GM21528 (cell line): ENCODE results near the gene SIK3.
"Not testable (repeated sequence)": the region's sequence is repeated elsewhere in the genome, so short reads cannot be mapped to it uniquely, and the experiment has no call there.

Experiments used
- ATAC-seq: cut with Tn5 transposase; IDR thresholded peaks from one replicate; pipeline ENCODE4 v1.9.1; 2021; ENCODE audit warnings: mild to moderate bottlenecking, moderate library complexity; ENCODE audit not compliant: unreplicated experiment, low FRiP score

Gene SIK3

DNA sequence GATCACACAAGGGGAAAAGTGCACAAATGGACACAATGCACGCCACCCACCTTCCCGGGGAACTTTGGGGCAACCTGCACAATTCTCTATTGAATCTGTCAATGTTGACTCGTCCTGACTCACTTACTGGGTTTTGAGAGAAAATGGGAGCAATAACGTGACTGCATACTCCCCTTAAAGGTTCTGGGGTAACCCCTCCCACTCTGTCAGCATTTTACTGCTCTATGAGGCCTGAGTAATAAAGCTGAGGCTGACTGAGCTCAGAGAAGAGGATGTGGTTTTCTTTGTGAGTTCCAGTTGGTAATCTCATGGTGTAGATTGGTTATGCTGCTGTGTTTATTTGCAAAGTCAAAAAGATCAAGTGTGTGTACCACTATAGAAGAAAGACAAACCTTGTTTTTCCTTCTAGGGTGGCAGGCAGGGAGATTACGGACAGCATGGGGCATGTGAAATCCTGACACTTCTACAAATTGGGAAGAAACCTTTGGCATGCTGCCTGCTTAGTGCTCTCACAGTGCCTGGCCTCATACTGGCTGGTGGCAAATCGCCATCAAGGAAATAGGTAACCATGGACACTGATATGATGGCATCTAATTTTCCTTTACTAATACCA, 244.7 kb downstream of the SIK3 start:
- peak; percentile 95 for ATAC-seq

DNA sequence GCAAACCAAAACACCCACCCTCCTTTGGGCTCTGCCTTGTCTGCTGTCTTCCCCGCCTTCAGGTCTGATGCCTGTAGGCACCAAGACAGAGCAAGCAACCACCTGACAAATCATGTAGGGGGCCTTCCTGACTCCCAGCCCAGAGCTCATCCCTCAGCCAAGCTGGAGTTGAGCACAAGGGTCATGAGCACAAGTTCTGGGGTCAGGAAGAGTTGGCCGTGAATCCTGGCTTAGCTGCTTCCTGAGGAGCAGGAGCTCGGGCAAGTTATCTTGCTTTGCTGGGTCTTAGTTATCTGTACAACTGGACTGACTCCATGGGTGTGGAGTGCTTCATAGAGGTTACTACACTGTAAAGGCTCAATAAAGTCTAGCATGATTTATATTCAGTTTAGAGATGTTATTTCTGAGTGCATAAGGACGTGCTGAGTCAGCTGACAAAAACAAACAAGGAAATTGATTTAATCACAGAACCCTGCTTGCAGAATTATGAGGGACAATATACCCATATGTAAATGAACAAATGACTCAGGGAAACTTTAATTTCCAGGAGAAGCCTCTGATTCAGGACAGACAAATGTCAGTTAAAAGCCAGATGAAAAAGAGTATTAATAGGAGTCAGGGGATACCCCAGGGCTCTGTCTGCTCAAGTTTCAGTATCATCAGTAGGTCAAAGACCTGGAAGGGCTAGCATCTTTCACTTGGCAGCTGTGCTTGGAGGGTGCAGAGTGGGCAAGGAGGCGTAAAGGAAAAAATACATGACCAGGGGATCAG, 245.8 kb downstream of the SIK3 start:
- no peak for ATAC-seq

DNA sequence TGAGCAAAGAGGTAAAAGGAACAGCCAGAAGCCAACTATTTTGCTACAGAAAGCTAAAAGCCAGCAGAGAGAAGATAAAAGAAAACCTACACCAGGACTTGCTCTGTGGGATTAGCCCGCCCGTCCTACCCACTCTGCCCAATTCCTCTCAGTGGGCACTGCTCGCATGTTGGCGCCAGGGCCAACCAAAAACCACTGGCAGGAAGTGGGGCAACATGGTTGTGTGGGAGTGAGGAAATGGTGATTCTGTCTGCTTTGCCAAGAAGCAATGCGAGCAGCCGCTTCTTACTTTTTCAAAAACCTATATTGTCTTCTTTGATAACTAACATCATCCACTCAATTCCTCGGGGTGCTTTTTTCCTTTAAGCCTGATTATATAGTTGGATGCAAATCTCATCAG, 246.6 kb downstream of the SIK3 start:
- ATAC-seq = no peak

DNA sequence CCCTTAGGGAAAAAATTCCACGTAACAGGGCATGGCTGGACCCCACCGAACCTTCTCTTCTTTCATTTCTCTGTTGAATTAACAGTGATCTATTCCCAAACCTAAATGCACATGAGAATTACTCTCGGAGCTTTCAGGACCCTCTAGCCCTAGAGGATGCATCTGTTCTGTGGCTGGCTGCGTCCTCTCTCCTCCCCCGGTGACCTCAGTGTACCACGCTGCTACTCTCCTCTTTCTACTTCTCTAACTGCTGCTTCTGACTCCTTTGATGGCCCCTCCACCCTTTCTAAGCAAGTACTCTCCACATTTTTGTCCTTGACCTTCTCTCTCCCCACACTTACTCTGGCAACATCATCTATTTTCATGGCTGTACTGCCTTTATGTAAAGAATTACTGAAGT, 248.7 kb downstream of the SIK3 start:
- no peak for ATAC-seq

DNA sequence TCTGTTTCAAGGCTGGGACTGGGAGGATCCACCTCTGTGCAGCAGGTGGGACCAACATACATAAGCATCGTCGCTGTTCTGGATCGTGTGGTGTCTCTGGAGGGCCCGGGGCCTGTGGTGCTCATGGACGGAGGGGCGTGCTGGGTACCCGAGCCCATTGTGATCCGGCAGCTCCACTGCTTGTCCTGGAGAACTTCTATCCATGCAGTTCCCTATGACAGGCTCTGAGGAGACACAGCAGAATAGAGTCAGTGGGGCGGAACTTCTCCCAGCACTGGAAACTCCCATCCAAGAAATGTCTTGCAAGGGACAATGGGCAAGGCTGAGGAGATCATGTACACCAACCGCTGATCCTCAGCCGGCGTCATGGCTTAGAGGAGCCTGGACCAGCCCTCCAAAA, 249.2 kb downstream of the SIK3 start:
- no peak for ATAC-seq

DNA sequence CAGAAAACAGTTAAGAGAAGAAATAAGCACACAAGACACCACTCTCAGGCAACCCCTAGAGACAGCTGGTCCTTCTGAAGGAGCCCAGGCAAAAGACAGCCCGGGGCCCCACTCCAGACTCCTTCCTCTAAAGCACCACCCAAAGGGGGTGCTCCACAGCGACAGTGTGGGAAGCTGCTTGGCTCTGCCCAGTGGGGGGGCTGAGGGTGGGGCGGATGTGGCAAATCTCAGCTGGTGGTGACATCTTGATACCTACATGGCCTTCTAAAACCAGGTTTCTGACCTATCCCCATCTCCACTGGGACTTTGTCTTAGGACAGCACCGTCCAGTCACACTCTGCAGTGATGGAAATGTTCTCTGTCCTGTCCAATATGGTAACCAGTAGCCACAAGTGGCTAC, 250.6 kb downstream of the SIK3 start:
- no peak for ATAC-seq

DNA sequence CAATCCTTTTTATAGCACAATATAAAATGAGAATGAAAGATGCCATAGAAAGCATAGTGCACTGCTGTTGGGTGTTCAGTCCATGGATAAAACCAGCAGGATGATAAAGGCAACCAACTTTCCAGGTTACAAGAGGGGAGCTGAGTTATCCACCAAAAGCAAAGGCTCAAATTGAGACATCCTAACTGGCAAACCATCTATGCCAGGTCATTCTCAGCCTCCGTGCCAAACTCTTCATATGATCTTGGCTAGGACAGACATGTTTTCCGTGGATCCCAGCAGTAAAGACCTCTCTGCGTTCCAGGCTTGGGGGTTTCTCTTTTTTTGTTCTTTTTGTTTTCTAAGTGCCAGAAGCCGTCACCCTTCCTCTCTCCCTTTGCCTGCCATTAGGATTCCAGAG, 253.5 kb downstream of the SIK3 start:
- ATAC-seq = no peak

DNA sequence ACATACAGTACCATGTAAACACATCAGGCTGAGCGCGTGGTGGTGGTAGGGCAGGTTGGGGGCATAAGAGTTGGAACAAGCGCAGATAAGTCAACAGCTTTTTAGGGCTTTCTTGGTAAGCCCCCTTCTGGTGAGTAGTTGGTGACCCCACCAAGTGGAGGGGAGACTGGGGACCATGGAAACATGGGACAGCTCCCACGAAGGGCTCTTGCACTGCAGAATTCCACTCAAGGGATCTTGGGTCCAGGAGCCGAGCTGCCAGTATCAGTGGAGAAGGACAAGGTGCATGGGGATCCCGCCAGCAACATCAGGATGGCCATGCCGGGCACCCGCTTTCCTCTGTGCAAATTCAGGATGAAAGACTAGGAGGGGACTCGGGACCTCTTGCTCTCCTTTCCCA, 254.6 kb downstream of the SIK3 start:
- no peak for ATAC-seq

DNA sequence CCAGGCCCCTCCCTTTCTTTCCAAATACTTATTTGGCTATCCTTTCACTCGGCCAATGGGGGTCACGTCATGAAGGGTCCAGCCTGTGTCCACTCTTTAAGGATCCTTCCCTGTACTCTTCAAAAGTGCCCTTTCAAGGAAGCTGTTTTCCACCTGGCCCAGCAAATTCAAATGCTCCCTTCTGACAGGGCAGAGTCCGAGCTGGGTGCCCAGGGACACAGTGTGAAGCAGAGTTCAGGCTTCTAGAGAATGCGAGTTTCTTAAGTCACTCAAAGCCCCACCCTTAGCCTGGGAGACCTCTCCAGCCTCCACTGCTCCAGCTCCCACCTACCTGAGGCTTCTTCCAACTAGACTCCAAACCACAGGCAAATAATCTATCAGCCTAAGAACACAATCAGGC, 255.3 kb downstream of the SIK3 start:
- no peak for ATAC-seq

DNA sequence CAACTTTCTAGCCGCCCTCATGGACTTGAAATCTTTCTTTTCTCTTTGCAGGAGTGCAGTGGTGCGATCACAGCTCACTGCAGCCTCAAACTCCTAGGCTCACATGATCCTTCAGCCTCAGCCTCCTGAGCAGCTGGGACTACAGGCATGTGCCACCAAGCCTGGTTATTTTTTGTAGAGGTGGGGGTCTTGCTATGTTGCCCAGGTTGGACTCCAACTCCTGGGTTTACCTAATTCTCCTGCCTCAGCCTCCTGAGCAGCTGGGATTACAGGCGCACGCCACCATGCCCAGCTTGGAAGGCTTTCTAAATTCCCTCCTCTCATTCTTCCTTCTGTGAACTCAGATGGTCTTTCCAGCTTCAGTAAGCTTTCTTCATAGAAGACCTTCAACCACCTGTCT, 256.1 kb downstream of the SIK3 start:
- no peak for ATAC-seq

DNA sequence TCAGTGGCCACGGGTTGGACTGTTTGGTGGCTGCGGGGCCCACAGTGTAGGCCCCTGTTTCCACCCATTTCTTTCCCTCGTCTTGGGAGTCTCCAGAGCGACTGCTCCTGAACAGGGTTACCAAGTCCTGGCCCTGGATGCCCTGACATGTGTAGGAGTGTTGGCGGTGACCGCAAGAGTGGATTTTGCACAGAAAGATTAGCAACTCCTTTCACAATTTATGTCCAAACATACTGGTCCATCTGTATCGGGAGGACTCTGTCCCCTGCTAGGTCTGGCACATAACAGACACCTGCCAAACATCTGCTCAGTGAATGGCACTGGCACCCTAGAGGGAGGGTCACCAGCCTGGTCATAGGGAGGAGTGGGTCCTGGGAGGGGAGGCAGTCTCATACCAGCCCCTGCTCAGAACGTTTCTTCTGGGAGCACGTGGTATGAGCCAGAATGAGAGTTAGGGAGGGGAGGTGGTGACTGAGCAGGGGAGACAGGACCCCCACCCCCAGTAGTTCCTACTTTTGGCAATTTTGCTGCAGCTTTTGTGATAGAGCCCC, 257.4 kb downstream of the SIK3 start:
- ATAC-seq = no peak

DNA sequence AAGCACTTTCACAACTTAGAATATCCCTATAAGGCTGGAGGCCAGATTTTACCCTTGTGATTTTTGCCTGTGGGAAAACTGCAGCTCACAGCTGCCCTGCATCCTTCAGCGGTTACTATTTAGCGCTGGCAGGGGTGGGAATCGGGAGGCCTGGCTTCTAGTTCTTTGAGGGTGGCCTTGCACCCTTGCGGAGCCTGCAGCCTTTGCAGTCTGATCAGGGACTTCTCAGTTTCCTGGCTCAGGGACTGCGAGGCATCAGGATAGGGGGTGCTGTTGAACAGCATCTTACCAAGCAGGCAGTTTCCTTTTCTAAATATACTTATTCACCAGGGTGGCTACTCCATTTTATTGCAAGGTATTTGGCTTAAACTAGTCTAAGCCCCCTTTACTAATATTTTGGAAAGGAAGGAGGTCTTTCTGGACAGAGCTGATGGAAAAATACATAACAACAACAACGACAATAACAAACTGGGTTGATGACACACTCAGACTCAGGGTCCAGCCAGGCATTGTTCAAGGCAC, 257.9 kb downstream of the SIK3 start:
- ATAC-seq = no peak

DNA sequence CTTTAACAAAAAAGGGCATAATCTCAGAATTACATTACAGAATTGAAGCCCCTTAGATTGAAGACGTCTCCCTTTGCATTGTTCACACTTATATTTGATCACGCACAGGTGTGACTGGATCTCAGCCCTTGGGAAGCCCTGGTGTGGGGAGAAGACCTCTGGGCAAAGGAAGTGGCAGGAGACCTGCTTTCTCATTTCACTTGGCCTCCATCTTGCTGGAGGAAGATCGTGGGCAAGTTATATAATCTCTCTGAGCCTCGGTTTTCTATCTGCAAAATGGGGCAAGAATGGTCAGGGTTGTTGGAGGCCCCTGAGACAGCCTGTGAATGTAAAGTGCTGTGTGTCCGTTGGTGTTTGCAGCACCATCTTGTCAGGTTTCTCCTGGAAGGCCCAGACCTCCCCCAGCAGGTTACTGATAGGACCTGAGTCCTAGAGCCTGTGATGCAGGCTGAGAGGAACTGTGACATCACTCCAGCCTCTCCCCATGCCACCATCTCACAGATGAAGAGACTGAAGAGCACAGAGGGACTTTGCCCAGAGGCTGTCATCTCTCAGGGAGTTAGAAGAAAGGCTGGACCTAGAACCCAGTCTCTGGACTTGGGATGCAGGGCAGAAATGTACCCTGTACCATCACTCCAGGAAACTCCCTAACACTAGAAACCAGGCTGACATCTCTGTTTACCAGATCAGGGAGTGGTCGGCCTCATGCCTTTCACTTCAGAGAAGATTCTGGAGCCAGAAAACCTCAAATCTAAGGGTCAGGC, 259.7 kb downstream of the SIK3 start:
- ATAC-seq = no peak

DNA sequence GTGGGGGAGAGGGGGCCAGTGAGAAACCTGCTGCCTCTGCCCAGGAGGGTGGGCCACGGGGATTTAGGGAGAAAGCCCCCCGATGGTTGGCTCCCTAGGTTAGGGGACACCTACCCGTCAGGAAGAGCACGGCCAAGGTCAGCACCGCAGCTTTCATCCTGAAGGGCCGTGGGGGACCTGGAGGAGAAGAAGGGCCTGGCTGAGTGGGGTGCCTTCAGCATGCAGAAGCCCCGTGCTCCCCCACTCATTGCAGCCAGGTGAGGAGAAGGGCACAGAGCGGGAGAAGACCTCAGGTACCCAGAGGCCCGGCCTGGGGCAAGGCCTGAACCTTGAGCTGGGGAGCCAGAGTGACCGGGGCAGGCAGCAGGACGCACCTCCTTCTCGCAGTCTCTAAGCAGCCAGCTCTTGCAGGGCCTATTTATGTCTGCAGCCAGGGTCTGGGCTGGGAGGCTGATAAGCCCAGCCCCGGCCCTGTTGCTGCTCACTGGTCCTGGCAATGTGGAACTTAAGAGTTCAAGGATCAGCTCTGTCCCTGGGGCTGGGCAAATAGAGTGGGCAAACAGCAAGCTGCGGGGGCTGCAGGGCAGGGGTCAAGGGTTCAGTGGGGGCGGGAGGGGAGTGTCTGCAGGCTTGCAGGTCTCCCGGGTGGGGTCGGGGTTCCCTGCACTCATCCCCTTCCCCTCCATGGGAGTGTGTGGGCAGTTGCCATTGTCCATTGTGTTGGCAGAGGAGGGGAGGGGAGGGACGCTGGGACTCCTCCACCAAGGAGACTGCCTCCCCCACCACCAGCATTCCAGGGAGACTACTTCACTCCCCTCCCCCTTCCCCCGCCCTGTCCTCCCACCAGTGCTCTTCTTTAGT, 260.8 kb downstream of the SIK3 start, which contains the start of gene APOA1:
TSS of gene APOA1 (minus strand) at position 392 of the 861 bp plus-strand sequence. CDS start at position 157, 235 bp downstream.
- ATAC-seq = no peak

DNA sequence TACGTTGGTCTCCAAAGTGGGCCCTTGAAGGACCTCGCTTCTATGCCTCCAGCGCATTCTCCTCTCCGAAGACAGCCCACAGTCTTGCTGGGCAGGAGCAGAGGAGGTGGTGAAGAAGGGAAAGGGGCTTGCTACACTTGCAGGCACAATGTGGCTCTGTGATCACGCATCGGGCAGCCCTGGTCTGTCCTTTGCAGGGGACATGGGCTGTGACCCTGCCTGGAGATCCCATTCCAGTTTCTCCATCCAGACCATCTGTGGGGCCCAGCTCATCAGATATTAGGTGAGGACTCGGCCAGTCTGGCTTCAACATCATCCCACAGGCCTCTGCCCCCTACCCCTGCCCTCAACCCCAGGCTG, 261.6 kb downstream of the SIK3 start:
- no peak for ATAC-seq

DNA sequence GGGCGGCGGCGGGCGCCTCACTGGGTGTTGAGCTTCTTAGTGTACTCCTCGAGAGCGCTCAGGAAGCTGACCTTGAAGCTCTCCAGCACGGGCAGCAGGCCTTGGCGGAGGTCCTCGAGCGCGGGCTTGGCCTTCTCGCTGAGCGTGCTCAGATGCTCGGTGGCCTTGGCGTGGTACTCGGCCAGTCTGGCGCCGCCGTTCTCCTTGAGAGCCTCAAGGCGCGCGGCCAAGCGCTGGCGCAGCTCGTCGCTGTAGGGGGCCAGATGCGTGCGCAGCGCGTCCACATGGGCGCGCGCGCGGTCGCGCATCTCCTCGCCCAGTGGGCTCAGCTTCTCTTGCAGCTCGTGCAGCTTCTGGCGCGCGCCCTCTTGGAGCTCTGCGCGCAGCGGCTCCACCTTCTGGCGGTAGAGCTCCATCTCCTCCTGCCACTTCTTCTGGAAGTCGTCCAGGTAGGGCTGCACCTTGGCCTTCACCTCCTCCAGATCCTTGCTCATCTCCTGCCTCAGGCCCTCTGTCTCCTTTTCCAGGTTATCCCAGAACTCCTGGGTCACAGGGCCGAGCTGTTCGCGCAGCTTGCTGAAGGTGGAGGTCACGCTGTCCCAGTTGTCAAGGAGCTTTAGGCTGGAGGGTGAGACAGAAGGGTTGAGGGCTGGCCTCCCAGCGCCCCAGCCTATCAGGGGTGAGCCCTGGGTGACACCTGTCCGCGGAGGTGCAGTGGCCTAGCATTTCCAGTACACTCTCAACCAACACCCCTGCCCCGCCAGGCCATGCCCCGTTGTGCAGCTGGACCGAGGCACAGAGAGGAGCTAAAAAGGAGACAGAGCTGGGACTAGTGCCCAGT, 262.2 kb downstream of the SIK3 start:
- ATAC-seq = peak; percentile 69

DNA sequence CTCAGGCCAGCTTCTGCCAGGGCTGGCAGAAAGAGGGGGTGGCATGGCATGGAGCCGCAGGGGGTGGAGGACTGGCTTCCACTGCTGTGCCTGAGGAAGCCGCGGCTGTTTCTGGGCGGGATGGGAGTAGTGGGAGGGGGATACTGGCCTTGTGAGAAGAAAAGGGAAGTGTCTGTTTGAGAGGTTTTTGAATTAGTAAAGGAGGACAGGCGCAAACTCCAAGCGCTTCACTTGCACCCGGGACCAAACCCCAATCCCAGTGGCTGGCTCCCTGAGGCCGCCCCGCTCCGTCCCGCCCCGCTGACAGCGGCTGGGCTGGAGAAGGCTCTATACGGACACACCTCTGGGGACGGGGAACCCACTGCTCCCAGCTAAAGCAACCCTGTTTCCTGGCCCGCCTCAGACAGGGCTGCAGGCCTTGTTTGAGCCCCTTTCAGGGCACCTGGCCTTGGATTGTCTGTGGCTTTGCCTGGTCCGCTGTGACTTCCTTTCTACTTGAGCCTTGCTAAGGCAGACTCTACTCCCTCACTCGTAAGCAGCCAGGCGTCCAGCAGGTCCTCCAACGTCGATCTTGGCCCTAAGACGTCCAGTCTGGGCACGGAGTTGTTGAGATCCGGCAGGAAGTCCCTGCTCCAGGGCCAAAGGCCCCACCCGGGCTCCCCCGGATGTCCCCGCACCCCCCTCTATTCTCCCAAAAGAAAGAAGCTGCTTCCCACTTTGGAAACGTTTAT, 263.0 kb downstream of the SIK3 start:
- ATAC-seq = peak; percentile 7

DNA sequence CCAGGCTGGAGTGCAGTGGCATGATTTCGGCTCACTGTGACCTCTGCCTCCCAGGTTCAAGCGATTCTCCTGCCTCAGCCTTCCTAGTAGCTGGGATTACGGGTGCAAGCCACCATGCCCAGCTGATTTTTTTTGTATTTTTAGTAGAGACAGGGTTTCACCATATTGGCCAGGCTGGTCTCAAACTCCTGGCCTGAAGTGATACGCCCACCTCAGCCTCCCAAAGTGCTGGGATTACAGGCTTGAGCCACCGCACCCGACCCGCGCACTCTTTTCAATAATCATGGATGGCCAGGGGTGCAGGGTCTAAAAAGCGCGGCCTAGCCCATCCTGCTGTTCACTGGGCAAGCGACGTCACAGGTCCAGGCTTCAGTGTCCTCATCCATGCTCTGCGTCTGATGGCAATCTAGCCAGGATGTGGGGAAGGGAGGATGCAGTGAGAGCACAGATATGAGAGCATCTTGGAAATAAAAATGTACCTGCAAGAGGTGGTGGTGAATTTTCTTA, 263.6 kb downstream of the SIK3 start:
- not testable (repeated sequence) for ATAC-seq
